WTC11 (cell line): ENCODE measurements around the gene REEP1. TPM values are rescaled to one million over a fixed set of nuclear protein-coding genes. Genes with fewer than 3 reads are reported as not detected.

Experiments used
- ATAC-seq: fragments of 200-7000 bp; cut with Tn5 transposase; 2 replicates; pipeline ENCODE4 v1.10.0; 2021; ENCODE audit warnings: mild to moderate bottlenecking, moderate library complexity
- CTCF ChIA-PET: fragments of 300-600 bp; sonication (Branson Sonifier 250); formaldehyde crosslinking; loops from one replicate; lab custom pipeline; 2021; ENCODE audit warnings: antibody characterized with exemption; lab: Charles Lee
- POLR2A ChIA-PET: fragments of 350-600 bp; sonication (Branson Sonifier 250); formaldehyde crosslinking; loops from one replicate; lab custom pipeline; 2021; ENCODE audit warnings: antibody characterized with exemption; lab: Charles Lee
- DNase-seq: peaks from one replicate; pipeline ENCODE4 v3.0.0; 2021; ENCODE audit warnings: low spot score
- H3K27ac Mint-ChIP-seq: 2 replicates; pipeline ENCODE4 v1.8.0; 2021; ENCODE audit warnings: mixed read lengths
- H3K27me3 Mint-ChIP-seq: 2 replicates; pipeline ENCODE4 v1.8.0; 2021; ENCODE audit warnings: low read depth, mild to moderate bottlenecking, moderate library complexity, mixed read lengths
- H3K36me3 Mint-ChIP-seq: 2 replicates; pipeline ENCODE4 v1.8.0; 2021; ENCODE audit warnings: mixed read lengths
- H3K4me1 Mint-ChIP-seq: 2 replicates; pipeline ENCODE4 v1.8.0; 2022; ENCODE audit warnings: mixed read lengths
- H3K4me3 Mint-ChIP-seq: 2 replicates; pipeline ENCODE4 v1.8.0; 2021; ENCODE audit warnings: mild to moderate bottlenecking, moderate library complexity, mixed read lengths
- H3K9me3 Mint-ChIP-seq: 2 replicates; pipeline ENCODE4 v1.8.0; 2021; ENCODE audit warnings: mixed read lengths
- ATF1 ChIP-seq: sonication (generic); formaldehyde crosslinking; IDR thresholded peaks from 2 replicates; pipeline ENCODE4 v1.8.1; 2023; ENCODE audit warnings: mild to moderate bottlenecking, moderate library complexity, missing genetic modification reagents
- TCF7 ChIP-seq: sonication (generic); formaldehyde crosslinking; IDR thresholded peaks from 2 replicates; pipeline ENCODE4 v1.8.0; 2022; ENCODE audit warnings: mild to moderate bottlenecking, low read depth, missing genetic modification reagents, moderate library complexity
- ZNF416 ChIP-seq: fragments of 250-450 bp; sonication (Bioruptor Pico); IDR thresholded peaks from 2 replicates; pipeline ENCODE4 v1.9.0; 2021; ENCODE audit warnings: mild to moderate bottlenecking, inconsistent platforms
- total RNA-seq: library from RNA; stranded (reverse); gene quantifications from 3 replicates; pipeline ENCODE4 v1.2.3, GENCODE V29; 2021
- TF ChIP-seq, protein P1 (sequence below): fragments of 250-450 bp; sonication (Bioruptor Pico); IDR thresholded peaks from 2 replicates; pipeline ENCODE4 v1.9.0; 2021; ENCODE audit warnings: mild to moderate bottlenecking
- TF ChIP-seq, protein P2 (sequence below): fragments of 250-450 bp; sonication (Bioruptor Pico); IDR thresholded peaks from 2 replicates; pipeline ENCODE4 v2.1.2; 2022; ENCODE audit warnings: mild to moderate bottlenecking, moderate library complexity
- TF ChIP-seq, protein P3 (sequence below): sonication (generic); formaldehyde crosslinking; IDR thresholded peaks from 2 replicates; pipeline ENCODE4 v1.8.0; 2023; ENCODE audit warnings: missing genetic modification reagents
- TF ChIP-seq, protein P4 (sequence below): fragments of 250-450 bp; sonication (Bioruptor Pico); IDR thresholded peaks from 2 replicates; pipeline ENCODE4 v1.8.0; 2021; ENCODE audit warnings: mild to moderate bottlenecking
- TF ChIP-seq, protein P5 (sequence below): sonication (generic); formaldehyde crosslinking; IDR thresholded peaks from 2 replicates; pipeline ENCODE4 v1.8.1; 2023; ENCODE audit warnings: mild to moderate bottlenecking, missing genetic modification reagents, moderate library complexity
- TF ChIP-seq, protein P6 (sequence below): sonication (generic); formaldehyde crosslinking; IDR thresholded peaks from 2 replicates; pipeline ENCODE4 v1.8.0; 2023; ENCODE audit warnings: mild to moderate bottlenecking, missing genetic modification reagents
- TF ChIP-seq, protein P7 (sequence below): sonication (generic); formaldehyde crosslinking; IDR thresholded peaks from 2 replicates; pipeline ENCODE4 v1.8.1; 2023; ENCODE audit warnings: mild to moderate bottlenecking, moderate library complexity, missing genetic modification reagents

The REEP1 gene
- total RNA-seq, 1 experiment from 2014 or later: 1.9 TPM

DNA sequence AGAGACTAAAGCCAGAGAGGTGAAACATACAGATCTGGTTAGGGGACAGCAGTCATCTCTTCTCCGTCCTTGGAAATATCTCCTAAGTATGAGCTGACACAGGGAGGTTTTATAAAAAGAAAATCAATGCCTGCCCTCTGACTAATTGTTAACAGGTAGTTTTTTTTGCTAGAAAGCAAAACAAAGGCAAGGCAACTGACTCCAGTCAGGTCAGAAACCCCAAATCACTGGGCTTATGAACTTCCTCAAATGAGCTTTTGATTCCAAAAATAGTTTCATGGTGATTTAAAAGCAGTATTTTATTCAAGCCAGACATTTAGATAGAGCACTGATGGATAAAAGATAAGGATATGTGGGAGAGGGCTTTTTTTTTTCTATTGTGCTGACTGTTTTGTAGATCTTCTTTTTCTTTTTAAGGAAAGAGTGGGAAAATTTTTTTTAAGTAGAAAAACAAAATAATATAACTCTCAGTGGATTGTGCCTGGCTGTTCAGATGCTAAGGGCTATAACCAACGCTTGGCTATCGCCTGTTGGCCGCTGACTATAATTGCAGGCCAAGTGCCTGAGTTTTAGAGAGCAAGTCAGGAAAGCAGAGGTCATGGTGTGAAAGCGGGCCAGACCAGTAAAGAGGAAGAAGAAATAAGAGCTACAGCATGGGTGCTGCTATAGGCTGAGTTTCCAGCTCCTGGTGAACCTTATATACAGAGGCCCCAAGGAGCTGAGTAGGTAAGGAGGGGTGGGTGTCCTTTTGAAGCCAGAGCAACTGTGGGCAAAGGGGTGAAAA is 93.3 kb downstream of the REEP1 start (continued):
- TF ChIP-seq, protein P1, sequence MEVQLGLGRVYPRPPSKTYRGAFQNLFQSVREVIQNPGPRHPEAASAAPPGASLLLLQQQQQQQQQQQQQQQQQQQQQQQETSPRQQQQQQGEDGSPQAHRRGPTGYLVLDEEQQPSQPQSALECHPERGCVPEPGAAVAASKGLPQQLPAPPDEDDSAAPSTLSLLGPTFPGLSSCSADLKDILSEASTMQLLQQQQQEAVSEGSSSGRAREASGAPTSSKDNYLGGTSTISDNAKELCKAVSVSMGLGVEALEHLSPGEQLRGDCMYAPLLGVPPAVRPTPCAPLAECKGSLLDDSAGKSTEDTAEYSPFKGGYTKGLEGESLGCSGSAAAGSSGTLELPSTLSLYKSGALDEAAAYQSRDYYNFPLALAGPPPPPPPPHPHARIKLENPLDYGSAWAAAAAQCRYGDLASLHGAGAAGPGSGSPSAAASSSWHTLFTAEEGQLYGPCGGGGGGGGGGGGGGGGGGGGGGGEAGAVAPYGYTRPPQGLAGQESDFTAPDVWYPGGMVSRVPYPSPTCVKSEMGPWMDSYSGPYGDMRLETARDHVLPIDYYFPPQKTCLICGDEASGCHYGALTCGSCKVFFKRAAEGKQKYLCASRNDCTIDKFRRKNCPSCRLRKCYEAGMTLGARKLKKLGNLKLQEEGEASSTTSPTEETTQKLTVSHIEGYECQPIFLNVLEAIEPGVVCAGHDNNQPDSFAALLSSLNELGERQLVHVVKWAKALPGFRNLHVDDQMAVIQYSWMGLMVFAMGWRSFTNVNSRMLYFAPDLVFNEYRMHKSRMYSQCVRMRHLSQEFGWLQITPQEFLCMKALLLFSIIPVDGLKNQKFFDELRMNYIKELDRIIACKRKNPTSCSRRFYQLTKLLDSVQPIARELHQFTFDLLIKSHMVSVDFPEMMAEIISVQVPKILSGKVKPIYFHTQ: no peak
- TF ChIP-seq, protein P2, sequence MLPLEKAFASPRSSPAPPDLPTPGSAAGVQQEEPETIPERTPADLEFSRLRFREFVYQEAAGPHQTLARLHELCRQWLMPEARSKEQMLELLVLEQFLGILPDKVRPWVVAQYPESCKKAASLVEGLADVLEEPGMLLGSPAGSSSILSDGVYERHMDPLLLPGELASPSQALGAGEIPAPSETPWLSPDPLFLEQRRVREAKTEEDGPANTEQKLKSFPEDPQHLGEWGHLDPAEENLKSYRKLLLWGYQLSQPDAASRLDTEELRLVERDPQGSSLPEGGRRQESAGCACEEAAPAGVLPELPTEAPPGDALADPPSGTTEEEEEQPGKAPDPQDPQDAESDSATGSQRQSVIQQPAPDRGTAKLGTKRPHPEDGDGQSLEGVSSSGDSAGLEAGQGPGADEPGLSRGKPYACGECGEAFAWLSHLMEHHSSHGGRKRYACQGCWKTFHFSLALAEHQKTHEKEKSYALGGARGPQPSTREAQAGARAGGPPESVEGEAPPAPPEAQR (CRISPR knock-in tag): no peak
- TF ChIP-seq, protein P3, sequence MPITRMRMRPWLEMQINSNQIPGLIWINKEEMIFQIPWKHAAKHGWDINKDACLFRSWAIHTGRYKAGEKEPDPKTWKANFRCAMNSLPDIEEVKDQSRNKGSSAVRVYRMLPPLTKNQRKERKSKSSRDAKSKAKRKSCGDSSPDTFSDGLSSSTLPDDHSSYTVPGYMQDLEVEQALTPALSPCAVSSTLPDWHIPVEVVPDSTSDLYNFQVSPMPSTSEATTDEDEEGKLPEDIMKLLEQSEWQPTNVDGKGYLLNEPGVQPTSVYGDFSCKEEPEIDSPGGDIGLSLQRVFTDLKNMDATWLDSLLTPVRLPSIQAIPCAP (CRISPR knock-in tag): no peak
- TF ChIP-seq, protein P4, sequence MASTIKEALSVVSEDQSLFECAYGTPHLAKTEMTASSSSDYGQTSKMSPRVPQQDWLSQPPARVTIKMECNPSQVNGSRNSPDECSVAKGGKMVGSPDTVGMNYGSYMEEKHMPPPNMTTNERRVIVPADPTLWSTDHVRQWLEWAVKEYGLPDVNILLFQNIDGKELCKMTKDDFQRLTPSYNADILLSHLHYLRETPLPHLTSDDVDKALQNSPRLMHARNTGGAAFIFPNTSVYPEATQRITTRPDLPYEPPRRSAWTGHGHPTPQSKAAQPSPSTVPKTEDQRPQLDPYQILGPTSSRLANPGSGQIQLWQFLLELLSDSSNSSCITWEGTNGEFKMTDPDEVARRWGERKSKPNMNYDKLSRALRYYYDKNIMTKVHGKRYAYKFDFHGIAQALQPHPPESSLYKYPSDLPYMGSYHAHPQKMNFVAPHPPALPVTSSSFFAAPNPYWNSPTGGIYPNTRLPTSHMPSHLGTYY (CRISPR knock-in tag): no peak
- no peak for TF ChIP-seq TCF7 (CRISPR knock-in tag)
- TF ChIP-seq, protein P5, sequence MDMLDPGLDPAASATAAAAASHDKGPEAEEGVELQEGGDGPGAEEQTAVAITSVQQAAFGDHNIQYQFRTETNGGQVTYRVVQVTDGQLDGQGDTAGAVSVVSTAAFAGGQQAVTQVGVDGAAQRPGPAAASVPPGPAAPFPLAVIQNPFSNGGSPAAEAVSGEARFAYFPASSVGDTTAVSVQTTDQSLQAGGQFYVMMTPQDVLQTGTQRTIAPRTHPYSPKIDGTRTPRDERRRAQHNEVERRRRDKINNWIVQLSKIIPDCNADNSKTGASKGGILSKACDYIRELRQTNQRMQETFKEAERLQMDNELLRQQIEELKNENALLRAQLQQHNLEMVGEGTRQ (CRISPR knock-in tag): no peak

DNA sequence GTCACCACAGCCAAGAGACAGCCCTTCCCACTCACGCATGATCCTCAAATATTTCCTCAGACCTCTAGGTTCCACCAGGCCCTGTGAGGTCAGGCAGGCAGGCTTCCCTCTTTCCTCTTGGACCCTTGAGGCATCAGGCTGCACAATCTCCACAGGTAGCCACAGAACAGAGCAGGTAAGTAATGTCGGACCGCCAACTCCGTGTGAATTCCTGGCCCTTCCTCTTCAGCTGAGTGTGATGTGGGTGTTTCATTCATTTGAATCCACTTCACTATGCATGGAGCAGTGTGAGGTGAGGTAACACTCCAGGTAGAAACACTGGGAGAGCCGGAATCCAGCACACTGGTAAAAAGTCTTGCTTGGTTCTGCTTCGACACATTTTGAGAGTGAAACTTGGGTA is 94.2 kb downstream of the REEP1 start:
- DNase-seq: no peak
- ATAC-seq: no peak
- no peak overlapping the region for H3K27ac Mint-ChIP-seq
- peaks cover 6% of the 10 kb centered on the region; the same call in 1 of the 2 replicates for H3K27me3 Mint-ChIP-seq
- ChIA-PET CTCF (interaction anchor here (1.0 kb wide), 2 partner anchors 22 to 27 kb away, joined by 3 read pairs; no protein-coding TSS in a partner anchor), POLR2A (no interaction called here)
- H3K36me3 Mint-ChIP-seq: no peaks in the 10 kb centered on the region
- H3K4me1 Mint-ChIP-seq: peaks cover 11% of the 10 kb centered on the region
- no peaks in the 10 kb centered on the region for H3K9me3 Mint-ChIP-seq
- no peak overlapping the region for H3K4me3 Mint-ChIP-seq
- no peak for TF ChIP-seq ATF1 (CRISPR knock-in tag)
- no peak for TF ChIP-seq ZNF416 (CRISPR knock-in tag)
- TF ChIP-seq, protein P6, sequence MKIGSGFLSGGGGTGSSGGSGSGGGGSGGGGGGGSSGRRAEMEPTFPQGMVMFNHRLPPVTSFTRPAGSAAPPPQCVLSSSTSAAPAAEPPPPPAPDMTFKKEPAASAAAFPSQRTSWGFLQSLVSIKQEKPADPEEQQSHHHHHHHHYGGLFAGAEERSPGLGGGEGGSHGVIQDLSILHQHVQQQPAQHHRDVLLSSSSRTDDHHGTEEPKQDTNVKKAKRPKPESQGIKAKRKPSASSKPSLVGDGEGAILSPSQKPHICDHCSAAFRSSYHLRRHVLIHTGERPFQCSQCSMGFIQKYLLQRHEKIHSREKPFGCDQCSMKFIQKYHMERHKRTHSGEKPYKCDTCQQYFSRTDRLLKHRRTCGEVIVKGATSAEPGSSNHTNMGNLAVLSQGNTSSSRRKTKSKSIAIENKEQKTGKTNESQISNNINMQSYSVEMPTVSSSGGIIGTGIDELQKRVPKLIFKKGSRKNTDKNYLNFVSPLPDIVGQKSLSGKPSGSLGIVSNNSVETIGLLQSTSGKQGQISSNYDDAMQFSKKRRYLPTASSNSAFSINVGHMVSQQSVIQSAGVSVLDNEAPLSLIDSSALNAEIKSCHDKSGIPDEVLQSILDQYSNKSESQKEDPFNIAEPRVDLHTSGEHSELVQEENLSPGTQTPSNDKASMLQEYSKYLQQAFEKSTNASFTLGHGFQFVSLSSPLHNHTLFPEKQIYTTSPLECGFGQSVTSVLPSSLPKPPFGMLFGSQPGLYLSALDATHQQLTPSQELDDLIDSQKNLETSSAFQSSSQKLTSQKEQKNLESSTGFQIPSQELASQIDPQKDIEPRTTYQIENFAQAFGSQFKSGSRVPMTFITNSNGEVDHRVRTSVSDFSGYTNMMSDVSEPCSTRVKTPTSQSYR: no peak
- TF ChIP-seq, protein P7, sequence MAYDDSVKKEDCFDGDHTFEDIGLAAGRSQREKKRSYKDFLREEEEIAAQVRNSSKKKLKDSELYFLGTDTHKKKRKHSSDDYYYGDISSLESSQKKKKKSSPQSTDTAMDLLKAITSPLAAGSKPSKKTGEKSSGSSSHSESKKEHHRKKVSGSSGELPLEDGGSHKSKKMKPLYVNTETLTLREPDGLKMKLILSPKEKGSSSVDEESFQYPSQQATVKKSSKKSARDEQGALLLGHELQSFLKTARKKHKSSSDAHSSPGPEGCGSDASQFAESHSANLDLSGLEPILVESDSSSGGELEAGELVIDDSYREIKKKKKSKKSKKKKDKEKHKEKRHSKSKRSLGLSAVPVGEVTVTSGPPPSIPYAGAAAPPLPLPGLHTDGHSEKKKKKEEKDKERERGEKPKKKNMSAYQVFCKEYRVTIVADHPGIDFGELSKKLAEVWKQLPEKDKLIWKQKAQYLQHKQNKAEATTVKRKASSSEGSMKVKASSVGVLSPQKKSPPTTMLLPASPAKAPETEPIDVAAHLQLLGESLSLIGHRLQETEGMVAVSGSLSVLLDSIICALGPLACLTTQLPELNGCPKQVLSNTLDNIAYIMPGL: no peak
